ENCODE results near the gene FAM171A1.
"Not testable (repeated sequence)": the region's sequence is repeated elsewhere in the genome, so short reads cannot be mapped to it uniquely, and the experiment has no call there.

Gene FAM171A1

DNA sequence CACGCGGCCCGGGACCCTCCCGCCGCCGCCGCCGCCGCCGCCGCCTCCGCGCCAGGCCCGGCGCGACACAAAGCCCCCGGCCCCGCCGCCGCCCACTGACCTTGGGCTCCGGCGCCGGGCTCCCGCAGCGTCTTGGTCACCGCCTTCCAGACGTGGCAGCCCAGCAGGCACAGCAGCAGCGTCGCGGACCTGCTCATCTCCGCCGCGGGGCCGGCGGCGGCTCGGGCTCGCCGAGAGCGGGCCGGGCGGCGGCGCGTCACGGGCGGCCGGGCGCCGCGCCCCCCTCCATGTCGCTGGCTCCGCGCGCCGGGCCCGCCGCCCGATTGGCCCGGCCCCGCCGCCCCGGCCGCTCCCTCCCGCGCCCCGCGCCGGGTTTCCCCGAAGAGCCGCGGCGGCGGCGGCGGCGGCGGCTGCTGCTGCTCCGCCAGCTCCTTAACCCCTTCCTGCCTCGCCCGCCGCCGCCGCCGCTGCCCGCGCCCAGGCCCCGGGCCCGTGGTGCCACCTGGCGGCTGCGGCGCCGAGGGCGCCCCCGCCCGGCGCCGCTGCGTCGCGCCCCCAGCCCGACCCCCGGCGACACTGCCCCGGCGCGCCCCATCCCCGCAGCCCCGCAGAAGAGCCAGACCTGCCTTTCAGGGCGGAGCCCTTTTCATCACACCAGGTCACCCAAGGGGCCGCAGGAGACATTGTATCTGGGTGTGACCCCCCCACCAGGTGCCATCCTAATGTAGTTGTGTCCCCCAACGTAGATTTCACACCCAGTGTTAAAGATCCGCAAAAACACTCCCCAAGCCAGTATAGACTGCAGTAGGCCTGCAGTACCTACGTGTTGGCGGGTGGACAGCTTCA lies at the start of gene FAM171A1:
TSS of gene FAM171A1 (minus strand) at position 434 of the 846 bp plus-strand sequence. CDS start at position 197, 237 bp downstream.
- in situ Hi-C loops (cut with MboI; ENCODE audit: low sequenced_read_pairs): no loop called here

DNA sequence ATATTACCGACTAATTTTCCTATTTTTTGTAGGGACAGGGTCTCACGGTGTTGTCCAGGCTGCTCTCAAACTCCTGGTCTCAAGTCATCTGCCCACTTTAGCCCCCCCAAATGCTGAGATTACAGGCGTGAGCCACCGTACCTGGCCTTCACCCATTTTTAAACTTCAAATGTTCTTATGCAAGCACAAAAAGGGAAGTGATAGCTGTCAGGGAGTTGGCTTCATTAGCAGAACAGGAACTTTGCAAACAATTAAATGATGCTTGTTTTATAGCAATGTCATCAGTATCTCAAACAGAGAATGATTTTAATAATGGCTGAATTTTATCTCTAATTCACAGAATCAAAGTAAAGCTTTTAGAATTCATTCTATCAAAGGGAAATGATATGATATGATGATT lies 49.8 kb upstream of the FAM171A1 start:
- in situ Hi-C loops (cut with MboI; ENCODE audit: low sequenced_read_pairs): no loop called here

- in situ Hi-C loops (cut with MboI; ENCODE audit: low sequenced_read_pairs): no loop called here
Observed at GRCh38 chr10:15419279-15419874, 48.3 kb upstream of the FAM171A1 start.

- in situ Hi-C loops (cut with MboI; ENCODE audit: low sequenced_read_pairs): no loop called here
Observed at GRCh38 chr10:15416034-15416433, 44.9 kb upstream of the FAM171A1 start.

DNA sequence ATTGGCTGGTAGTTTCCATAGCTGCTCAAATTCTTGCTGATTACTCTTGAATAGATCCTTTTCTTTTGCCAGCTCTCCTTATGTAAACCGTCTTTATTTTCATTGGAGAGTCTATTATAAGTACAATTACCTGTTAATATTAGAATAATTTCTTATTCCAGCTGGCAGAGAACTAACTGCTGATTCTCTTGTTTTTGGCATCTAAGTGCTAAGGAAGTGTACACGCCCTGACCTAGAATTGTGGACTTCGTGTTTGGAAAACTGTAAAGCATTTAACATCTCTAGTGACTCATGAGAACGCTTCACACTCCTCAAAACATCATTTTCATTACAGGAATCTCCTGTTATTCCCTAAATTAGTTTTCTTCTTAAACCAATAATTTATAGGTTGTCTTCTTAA lies 39.9 kb upstream of the FAM171A1 start:
- in situ Hi-C loops (cut with MboI; ENCODE audit: low sequenced_read_pairs): no loop called here

DNA sequence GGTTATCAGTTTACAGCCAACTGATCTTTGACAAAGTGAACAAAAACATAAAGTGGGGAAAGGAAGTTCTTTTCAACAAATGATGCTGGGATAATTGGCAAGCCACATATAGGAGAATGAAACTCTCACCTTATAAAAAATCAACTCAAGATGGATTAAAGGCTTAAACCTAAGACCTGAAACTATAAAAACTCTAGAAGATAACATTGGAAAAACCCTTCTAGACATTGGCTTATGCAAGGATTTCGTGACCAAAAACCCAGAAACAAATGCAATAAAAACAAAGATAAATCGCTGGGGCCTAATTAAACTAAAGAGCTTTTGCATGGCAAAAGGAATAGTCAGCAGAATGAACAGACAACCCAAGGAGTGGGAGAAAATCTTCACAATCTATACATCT lies 38.3 kb upstream of the FAM171A1 start:
- in situ Hi-C loops (cut with MboI; ENCODE audit: low sequenced_read_pairs): not testable (repeated sequence)

- in situ Hi-C loops (cut with MboI; ENCODE audit: low sequenced_read_pairs): no loop called here
Observed at GRCh38 chr10:15408557-15408956, 37.5 kb upstream of the FAM171A1 start.

- in situ Hi-C loops (cut with MboI; ENCODE audit: low sequenced_read_pairs): no loop called here
Observed at GRCh38 chr10:15405319-15405718, 34.2 kb upstream of the FAM171A1 start.

DNA sequence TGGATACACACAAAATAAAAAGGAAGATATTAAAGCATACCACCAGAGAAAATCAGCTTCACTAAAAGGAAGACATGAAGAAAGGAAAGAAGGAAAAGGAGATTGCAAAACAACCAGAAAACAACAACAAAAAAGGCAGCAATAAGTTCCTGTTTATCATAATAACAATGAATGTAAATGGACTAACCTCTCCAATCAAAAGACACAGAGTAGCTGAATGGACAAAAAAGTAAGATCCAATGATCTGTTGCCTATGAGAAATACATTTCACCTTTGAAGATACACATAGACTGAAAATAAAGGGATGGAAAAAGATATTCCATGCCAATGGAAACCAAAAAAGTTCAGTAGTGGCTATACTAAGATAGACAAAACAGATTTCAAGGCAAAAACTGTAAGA lies 30.3 kb upstream of the FAM171A1 start:
- in situ Hi-C loops (cut with MboI; ENCODE audit: low sequenced_read_pairs): no loop called here

- in situ Hi-C loops (cut with MboI; ENCODE audit: low sequenced_read_pairs): not testable (repeated sequence)
Observed at GRCh38 chr10:15400461-15400860, 29.4 kb upstream of the FAM171A1 start.

DNA sequence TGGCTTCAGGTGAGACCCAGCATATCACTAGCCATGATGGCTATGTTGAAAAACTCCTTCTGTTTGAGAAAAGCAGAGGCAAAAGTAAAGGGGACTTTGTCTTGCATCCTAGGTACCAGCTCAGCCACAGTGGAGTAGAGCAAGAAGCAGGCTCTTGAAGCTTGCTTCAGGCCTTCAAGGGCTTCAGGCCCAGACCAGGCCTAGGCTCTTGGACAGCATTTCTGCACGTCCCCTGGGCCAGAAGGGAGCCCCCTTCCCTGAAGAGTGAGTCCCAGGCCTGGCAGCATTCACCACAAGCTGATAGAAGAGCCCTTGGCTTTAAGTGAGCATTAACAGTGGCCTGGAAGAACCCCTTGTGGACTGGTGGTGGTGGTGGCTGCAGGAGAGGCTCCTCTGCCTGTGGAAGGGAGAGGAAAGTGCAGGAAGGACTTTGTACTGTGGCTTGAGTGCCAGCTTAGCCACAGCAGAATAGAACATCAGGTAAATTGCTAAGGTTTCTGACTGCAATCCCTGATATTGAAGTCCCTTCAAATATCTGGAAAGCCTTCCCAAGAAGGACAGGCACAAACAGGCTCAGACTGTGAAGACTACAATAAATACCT lies 28.1 kb upstream of the FAM171A1 start:
- in situ Hi-C loops (cut with MboI; ENCODE audit: low sequenced_read_pairs): no loop called here

- in situ Hi-C loops (cut with MboI; ENCODE audit: low sequenced_read_pairs): no loop called here
Observed at GRCh38 chr10:15395935-15396334, 24.8 kb upstream of the FAM171A1 start.

DNA sequence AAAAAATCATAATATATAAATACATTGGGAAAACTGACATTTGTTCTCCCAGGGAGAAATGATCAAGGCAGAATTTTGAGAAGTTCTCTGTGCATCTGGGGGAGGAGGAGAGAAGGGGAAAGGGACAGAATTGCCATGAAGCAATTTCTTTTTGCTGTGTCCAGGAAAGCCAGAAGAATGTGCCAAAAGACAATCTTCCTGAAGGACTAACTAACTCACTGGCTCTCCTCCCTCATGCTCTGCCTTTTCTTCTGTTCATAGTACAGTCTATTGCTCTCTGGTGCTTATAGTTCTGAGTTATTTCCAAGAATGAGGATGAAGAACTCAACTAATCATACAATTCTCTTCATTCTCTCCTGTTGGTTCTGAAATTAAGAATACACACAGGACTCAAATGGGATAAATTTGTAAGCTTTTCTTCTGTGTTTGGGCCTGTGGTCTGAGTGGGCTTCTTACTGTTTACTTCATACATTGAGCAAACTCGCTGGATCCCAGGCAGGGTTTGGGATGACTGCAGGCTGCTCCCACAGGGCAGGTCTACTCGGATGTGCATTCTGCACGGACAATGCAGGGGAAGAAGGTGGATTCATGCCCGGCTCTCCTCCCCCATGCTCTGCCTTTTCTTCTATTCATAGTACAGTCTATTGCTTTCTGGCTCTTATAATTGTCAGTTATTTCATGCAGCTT lies 22.2 kb upstream of the FAM171A1 start:
- in situ Hi-C loops (cut with MboI; ENCODE audit: low sequenced_read_pairs): no loop called here

DNA sequence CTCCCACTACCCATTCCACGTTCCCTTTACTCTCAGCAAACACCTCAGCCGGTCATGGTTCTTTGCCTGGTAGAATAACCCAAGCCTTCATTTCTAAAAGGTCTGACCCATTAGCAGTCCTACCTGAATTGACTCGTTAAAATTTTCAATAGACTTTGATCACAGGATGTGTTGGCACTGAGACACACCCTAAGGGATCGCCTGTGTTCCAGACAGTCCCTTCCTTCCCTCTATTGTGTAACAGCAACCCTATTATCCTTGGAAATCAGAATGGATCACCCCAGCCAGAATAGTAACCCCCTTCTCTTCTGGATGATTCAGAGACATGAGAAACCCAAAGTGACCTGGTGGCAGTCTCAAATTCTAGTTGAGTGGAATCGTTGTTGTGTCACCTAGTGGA lies 20.4 kb upstream of the FAM171A1 start:
- in situ Hi-C loops (cut with MboI; ENCODE audit: low sequenced_read_pairs): no loop called here

- in situ Hi-C loops (cut with MboI; ENCODE audit: low sequenced_read_pairs): not testable (repeated sequence)
Observed at GRCh38 chr10:15388172-15388571, 17.1 kb upstream of the FAM171A1 start.

- in situ Hi-C loops (cut with MboI; ENCODE audit: low sequenced_read_pairs): no loop called here
Observed at GRCh38 chr10:15387021-15387420, 15.9 kb upstream of the FAM171A1 start.

DNA sequence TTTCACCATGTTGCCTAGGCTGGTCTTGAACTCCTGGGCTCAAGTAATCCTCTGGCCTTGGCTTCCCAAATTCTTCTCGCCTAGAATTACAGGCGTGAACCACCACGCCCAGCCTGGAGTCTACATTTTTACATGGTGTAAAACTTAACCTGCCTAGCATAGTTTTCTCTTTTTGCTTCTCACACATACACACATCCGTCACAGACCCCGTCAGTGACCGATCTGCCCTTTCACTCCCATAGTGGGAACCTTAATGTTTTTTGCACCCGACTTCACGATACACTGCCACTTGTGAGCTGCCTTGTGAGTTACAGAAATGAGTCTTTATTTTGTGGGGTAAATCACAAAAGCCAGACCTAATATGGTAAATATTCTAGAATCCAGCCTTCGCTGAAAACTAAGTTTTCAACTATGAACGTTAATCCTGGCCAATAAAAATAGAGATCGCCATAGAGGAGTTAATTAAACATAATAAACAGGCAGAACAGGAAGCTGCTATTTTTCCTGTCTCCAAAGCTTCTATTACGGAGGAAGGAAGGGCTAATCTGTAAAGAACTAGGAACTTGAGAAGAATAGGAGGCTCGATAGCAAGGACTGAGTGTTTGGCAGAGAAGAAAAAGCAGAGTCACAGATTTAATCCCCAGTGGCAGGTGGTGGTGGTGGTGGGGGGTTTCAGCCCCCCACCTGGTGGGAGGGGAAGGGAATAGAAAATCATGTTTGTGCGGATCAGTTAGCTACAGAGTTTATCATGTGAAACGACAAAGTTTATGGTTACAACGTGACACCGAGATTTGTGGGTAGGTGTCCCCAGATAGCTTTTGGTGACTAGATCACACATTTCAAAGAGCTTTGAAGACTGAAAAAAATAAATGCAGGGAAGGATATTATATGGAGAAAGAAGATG lies 14.7 kb upstream of the FAM171A1 start:
- in situ Hi-C loops (cut with MboI; ENCODE audit: low sequenced_read_pairs): no loop called here

- in situ Hi-C loops (cut with MboI; ENCODE audit: low sequenced_read_pairs): no loop called here
Observed at GRCh38 chr10:15381420-15381819, 10.3 kb upstream of the FAM171A1 start.

DNA sequence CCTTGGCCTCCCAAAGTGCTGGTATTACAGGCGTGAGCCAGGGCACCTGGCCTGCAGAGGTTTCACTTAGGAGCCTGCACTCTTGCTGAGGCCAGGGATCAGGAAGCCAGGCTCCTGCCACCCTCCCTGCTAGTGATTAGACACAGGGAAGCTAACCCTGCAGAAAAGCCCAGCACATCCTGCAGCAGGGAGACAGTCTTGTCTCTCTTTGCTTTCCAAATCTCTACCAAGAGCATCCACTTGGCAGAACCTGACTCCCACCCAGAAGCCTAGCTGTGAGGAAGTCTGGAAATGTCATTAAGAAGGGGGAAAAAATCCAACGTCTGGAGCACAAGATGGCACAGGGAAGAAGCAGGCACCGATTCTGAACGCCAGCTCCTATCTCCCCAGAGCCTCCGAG lies 8.0 kb upstream of the FAM171A1 start:
- in situ Hi-C loops (cut with MboI; ENCODE audit: low sequenced_read_pairs): no loop called here

DNA sequence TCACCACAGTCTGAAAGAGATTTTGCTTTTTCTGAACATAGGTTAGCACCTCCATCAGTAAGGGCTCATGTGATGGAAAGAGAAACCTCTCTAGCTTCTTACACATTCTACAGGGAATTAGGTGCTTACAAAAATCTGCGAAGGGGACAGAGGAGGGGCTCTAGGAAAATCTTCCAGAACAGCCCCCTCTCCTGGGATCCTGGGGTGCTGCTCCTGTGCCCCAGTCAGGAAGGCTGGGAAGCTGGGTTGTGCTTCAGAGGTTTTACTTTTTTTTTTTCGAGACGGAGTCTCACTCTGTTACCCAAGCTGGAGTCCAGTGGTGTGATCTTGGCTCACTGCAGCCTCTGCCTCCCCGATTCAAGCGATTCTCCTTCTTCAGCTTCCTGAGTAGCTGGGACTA lies 7.5 kb upstream of the FAM171A1 start:
- in situ Hi-C loops (cut with MboI; ENCODE audit: low sequenced_read_pairs): no loop called here

All from hTERT RPE-1 (cell line).